ENCODE measurements around the gene ROR1.

The ROR1 gene

DNA sequence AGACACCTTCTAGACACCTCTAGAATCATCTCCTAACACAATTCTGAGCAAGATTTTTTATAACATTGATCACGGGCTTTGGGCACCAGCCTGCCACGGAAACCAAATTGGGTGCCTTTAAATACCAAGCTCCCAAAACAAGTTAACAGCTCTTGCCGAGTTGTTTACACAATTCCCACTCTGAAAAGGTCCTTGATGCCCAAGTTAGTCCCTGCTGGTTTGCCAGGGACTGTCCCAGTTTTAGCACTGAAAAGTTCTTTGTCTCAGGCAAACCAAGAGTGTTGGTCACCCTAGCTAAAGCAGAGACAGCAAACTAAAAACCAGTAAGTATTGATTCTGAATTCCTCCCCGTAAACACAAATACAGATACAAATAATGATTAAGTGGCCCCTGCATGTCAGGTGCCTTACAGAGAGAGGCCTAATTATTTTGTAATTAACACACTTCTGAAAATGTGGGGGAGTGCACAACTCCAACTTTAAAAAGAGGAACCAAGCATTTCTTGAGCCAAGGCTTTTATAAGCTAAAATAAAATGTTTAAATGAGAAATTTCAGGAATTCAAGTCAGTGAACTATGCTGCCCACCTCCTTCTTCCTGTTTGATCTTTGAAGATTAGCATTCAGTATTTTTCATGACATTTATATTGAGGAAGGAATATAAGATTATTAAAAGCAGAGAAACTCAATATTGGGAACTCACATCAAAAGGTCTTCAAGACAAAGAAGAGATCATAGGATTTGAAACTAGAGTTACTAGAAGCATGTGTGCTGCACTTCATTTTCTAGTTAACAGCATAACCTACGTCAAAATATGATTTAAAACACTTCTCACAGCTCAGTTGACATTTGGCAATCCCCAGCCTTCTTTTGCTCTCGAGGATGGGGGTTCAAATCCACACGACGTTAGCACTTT lies 420.6 kb downstream of the ROR1 start:
- H3K4me3 ChIP-seq (ENCODE audit: low read depth, low read length), result no peak overlapping the region
- no peak for DNase-seq

DNA sequence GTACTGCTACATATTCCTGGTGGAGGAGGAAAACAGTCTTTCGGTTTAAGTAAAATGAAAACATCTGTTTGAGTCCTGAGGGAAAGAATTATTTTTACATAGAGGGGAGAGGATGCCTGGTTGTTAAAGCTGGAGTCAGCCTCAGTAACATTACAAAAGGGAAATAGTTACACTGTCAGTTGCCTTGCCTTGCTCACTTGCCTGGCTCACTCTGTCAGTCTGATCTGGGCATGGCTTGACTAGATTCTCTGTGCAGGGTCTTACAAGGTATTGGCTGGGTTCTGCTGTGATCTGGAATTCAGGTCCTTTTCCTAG lies 421.2 kb downstream of the ROR1 start:
- no peak overlapping the region for H3K4me3 ChIP-seq (ENCODE audit: low read depth, low read length)
- H3K27me3 ChIP-seq, result no peaks in the 10 kb centered on the region
- no peaks in the 10 kb centered on the region for H3K9me3 ChIP-seq
- H3K4me1 ChIP-seq, result no peaks in the 10 kb centered on the region; the same call in 1 of the 2 replicates
- no peak for DNase-seq
- H3K36me3 ChIP-seq, result no peaks in the 10 kb centered on the region
- TF ChIP-seq, protein P1, sequence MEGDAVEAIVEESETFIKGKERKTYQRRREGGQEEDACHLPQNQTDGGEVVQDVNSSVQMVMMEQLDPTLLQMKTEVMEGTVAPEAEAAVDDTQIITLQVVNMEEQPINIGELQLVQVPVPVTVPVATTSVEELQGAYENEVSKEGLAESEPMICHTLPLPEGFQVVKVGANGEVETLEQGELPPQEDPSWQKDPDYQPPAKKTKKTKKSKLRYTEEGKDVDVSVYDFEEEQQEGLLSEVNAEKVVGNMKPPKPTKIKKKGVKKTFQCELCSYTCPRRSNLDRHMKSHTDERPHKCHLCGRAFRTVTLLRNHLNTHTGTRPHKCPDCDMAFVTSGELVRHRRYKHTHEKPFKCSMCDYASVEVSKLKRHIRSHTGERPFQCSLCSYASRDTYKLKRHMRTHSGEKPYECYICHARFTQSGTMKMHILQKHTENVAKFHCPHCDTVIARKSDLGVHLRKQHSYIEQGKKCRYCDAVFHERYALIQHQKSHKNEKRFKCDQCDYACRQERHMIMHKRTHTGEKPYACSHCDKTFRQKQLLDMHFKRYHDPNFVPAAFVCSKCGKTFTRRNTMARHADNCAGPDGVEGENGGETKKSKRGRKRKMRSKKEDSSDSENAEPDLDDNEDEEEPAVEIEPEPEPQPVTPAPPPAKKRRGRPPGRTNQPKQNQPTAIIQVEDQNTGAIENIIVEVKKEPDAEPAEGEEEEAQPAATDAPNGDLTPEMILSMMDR (IDR thresholded peaks at IDR 0.05; ENCODE audit: low read depth, low read length), result no peak

More for the DNA sequence above, 420.6 kb downstream of the ROR1 start:
- H3K36me3 ChIP-seq, result no peaks in the 10 kb centered on the region
- no peaks in the 10 kb centered on the region for H3K9me3 ChIP-seq
- H3K4me1 ChIP-seq, result no peaks in the 10 kb centered on the region; the same call in 1 of the 2 replicates
- TF ChIP-seq, protein P1 (IDR thresholded peaks at IDR 0.05; ENCODE audit: low read depth, low read length), result no peak
- no peaks in the 10 kb centered on the region for H3K27me3 ChIP-seq

DNA sequence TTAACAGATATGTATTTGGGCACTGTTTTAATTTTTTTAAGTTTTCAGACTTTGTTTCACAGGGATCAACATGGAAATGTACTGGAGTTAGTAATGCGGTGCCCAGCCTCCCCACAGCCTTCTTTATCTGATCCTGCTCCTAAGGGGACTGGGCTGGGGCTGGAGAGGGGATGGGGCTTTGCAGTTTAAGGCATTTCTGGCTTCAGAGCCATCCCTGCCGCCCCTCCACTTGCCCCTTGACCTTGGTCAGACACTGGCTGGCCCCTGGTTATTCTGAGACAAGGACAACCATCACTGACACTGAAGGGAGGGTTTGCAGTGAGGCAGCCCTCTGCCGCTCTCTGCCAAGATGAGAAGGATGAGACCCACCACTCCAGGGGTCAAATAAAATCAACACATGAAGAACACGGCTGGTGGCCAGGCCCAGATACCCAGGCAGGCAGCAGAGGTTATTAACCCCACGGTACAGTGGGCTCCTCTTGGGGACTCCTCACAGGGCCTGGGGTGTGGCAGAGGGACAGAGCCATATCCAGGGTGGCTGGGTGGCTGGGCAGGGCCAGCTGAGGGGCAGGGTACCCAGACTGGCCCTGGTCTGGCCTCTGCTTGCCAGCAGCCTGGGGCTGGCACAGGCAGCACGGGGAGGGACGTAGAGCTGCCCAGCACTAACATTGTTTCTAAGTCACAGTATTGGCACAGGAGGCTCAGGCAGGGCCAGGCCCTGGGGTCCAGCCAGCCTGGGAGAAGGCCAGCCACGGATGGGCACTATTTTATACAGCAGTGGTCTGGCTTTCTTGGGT lies 422.5 kb downstream of the ROR1 start:
- Histone ChIP-seq H3K9me3 (no peaks in the 10 kb centered on the region), H3K27me3 (no peaks in the 10 kb centered on the region), H3K4me1 (no peaks in the 10 kb centered on the region; the same call in 1 of the 2 replicates), H3K36me3 (no peaks in the 10 kb centered on the region), H3K4me3 (ENCODE audit: low read depth, low read length) (no peak overlapping the region)
- TF ChIP-seq, protein P1 (IDR thresholded peaks at IDR 0.05; ENCODE audit: low read depth, low read length), result no peak
- DNase-seq, result no peak

DNA sequence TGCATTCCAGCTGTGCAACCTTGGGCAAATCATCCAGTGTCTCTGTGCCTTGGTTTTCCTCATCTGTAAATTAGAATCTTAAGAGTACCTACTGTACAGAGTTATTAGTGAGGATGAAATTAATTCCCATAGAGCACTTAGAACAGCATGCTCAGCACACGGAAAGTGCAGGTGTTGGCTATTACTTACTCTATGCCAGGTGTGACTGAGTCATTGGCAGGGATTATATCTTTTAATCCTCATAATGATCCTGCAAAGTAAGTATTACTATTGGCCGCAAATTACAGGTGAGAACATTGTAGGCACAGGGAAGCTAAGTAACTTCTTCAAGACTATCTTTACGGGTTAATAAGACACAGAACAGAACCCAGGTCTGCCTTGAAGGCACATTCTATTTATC lies 423.3 kb downstream of the ROR1 start:
- Histone ChIP-seq H3K27me3 (no peaks in the 10 kb centered on the region), H3K4me3 (ENCODE audit: low read depth, low read length) (no peak overlapping the region)

DNA sequence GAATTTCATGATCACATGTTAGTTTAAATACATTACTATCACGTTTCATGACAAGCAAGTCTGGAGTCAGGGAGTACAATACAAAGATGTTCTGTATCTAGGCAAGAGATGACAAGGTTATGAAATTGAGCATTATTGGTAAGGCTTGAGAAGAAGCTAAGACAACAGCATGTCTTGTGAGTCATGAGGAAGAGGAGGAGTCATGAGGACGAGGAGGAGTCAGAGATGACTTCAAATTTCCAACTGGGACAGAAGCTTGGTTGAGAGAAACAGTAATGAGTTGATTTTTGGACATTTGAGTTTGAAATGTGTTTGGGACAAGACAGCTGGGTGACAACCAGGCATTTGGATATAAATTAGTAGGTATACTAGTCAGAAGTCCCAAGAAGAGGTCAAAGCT lies 425.3 kb downstream of the ROR1 start:
- Histone ChIP-seq H3K4me1 (no peaks in the 10 kb centered on the region; the same call in 1 of the 2 replicates), H3K36me3 (no peaks in the 10 kb centered on the region), H3K9me3 (no peaks in the 10 kb centered on the region), H3K27me3 (no peaks in the 10 kb centered on the region), H3K4me3 (ENCODE audit: low read depth, low read length) (no peak overlapping the region)
- TF ChIP-seq, protein P1 (IDR thresholded peaks at IDR 0.05; ENCODE audit: low read depth, low read length), result no peak
- DNase-seq, result no peak

More for the DNA sequence above, 423.3 kb downstream of the ROR1 start:
- Histone ChIP-seq H3K36me3 (no peaks in the 10 kb centered on the region), H3K4me1 (no peaks in the 10 kb centered on the region; the same call in 1 of the 2 replicates), H3K9me3 (no peaks in the 10 kb centered on the region)
- TF ChIP-seq, protein P1 (IDR thresholded peaks at IDR 0.05; ENCODE audit: low read depth, low read length), result no peak
- DNase-seq, result no peak
